Measurements from ENCODE around the gene TNFRSF14. TPM values are rescaled to one million over a fixed set of nuclear protein-coding genes. Genes with fewer than 3 reads are reported as not detected.

The TNFRSF14 gene
- total RNA-seq, 1 experiment from 2014 or later = 0.57 TPM

DNA sequence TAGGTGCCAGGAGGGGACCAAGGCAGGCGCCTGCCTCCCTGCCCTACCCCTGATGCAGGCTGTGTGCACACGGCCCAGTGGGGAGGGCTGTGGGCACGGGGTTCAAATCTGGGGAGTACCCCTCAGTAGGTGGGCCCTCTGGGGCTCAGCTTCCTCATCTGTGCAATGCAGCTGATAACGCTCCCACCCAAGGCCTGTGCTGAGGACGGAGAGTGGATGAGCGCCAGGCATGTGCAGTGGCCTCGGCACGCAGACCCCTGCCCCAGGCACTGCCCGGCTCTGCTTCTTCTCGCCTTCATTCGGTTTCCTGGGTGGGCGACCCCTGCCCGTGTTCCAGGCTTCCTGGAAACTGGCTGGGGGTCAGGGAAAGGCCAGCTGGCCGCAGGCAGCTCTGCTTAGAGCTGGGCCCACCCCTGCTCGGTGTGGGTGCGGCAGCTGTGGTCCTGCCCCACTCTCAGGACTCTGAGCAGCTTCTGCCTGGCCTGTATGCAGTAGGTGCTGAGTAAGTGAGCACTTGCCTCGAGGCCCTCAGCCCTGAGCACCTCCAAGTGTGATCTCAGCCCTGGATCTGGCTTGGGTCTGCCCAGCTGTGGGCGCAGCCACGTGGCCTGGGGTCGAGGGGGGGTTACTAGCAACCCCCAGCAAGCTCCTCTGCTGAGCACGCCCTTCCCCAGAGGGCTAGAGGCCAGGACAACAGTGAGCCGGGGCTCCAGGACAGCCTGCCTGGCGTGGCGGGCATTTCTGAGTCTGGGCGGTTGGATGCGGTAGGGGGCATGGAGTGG is 11.9 kb upstream of the TNFRSF14 start:
- DNase-seq = no peak
- no peak overlapping the region for H3K27ac Mint-ChIP-seq
- H3K27me3 ChIP-seq (ENCODE audit: insufficient read depth, low read length) = no peaks in the 10 kb centered on the region; the same call in 1 of the 2 replicates
- H3K23ac ChIP-seq (ENCODE audit: insufficient read length, low read depth, low read length) = no peak overlapping the region
- H3K36me3 Mint-ChIP-seq (ENCODE audit: insufficient read depth in 1 of 3, low read depth in 3 of 3) = no peaks in the 10 kb centered on the region
- WGBS (ENCODE audit: extremely low coverage, insufficient read length, low lambda C conversion rate) = no CpG with 5 or more reads among the region's 26 CpGs
- H2BK15ac ChIP-seq (ENCODE audit: low read depth, low read length) = no peak overlapping the region; the same call in 1 of the 2 replicates
- H2BK120ac ChIP-seq (ENCODE audit: low read depth, low read length, poor library complexity, severe bottlenecking) = no peak overlapping the region
- peaks cover 12% of the 10 kb centered on the region for H3K23me2 ChIP-seq (ENCODE audit: insufficient read length, low read depth, low read length, poor library complexity, severe bottlenecking)
- H2AK5ac ChIP-seq (ENCODE audit: insufficient read length, low read length) = no peak overlapping the region
- H2BK12ac ChIP-seq (ENCODE audit: insufficient read length, low read depth, low read length) = no peak overlapping the region
- no peak overlapping the region for H3T11ph ChIP-seq (ENCODE audit: low read length)
- H3K4me1 ChIP-seq (ENCODE audit: insufficient read depth, low read length) = no peaks in the 10 kb centered on the region; the same call in 1 of the 2 replicates
- no peak overlapping the region for H3K4ac ChIP-seq (ENCODE audit: low read depth, low read length)
- H3K9me3 ChIP-seq (ENCODE audit: control insufficient read depth, low read depth, low read length) = no peaks in the 10 kb centered on the region
- H3K4me2 ChIP-seq (ENCODE audit: insufficient read depth, insufficient read length, low read length) = no peak overlapping the region
- no peaks in the 10 kb centered on the region for H3K79me1 ChIP-seq (ENCODE audit: insufficient read depth, low read depth, low read length, poor library complexity, severe bottlenecking)
- no peak overlapping the region; the same call in none of the 2 replicates for H3K14ac ChIP-seq (ENCODE audit: insufficient read depth, low read length)
- H2BK20ac ChIP-seq (ENCODE audit: low read depth, low read length, poor library complexity, severe bottlenecking) = no peak overlapping the region
- H3K27me3 Mint-ChIP-seq (ENCODE audit: low read depth) = peaks cover 23% of the 10 kb centered on the region
- no peaks in the 10 kb centered on the region for H3K79me2 ChIP-seq (ENCODE audit: insufficient read depth, low read length)
- H3K4me1 Mint-ChIP-seq = peaks cover 10 to 29% of the 10 kb centered on the region in 2 experiments
- no peak overlapping the region for H3K27ac ChIP-seq (ENCODE audit: insufficient read length, low read depth, low read length)
- H3K9ac ChIP-seq (ENCODE audit: extremely low read depth, insufficient read length, low read length) = no peak overlapping the region
- H4K20me1 ChIP-seq (ENCODE audit: control insufficient read depth, insufficient read depth, insufficient read length) = no peaks in the 10 kb centered on the region
- no peak overlapping the region for H4K8ac ChIP-seq (replicated peaks; ENCODE audit: insufficient read length, low read depth, low read length)
- H3K18ac ChIP-seq (ENCODE audit: insufficient read length, low read depth, low read length) = no peak overlapping the region
- H3K56ac ChIP-seq (ENCODE audit: insufficient read length, low read depth, low read length) = no peak overlapping the region
- no peak overlapping the region for H4K5ac ChIP-seq (ENCODE audit: insufficient read length, low read depth, low read length)
- H2BK5ac ChIP-seq (ENCODE audit: insufficient read length, low read length) = no peak overlapping the region
- H3K4me3 Mint-ChIP-seq = no peak overlapping the region
- no peak for TF ChIP-seq CTCF (conservative IDR thresholded peaks at IDR 0.05)
- no peak overlapping the region for H4K91ac ChIP-seq (ENCODE audit: insufficient read length, low read depth, low read length)
- H2AFZ ChIP-seq (ENCODE audit: low read length) = no peak overlapping the region
- H3K9me3 Mint-ChIP-seq = no peaks in the 10 kb centered on the region; a peak in 1 of 5 replicates
